IMR-90 (cell line): ENCODE results near the gene CPXM1. TPM values are rescaled to one million over a fixed set of nuclear protein-coding genes. Genes with fewer than 3 reads are reported as not detected.

Experiments used
- ATAC-seq: fragments of 200-7000 bp; cut with Tn5 transposase; 2 replicates; pipeline ENCODE4 v1.9.1; 2020; ENCODE audit warnings: low read depth, mild to moderate bottlenecking, moderate library complexity
- BruUV-seq: library from RNA; stranded (reverse); fragments of 400-500 nt; replicated peaks from 2 replicates; lab custom pipeline; 2021; lab: Mats Ljungman, UMichigan
- CTCF ChIA-PET: fragments of 300-600 bp; formaldehyde crosslinking; extraction: SDS; loops from one replicate; lab custom pipeline; 2021; ENCODE audit warnings: antibody characterized with exemption; lab: Yijun Ruan, JAX
- POLR2A ChIA-PET: fragments of 300-600 bp; sonication (Branson Sonifier 250); formaldehyde crosslinking; loops from one replicate; lab custom pipeline; 2022; ENCODE audit warnings: antibody characterized with exemption; ENCODE audit not compliant: unreplicated experiment; lab: Charles Lee
- DNase-seq: peaks from one replicate; pipeline ENCODE4 v3.0.0; 2013
- H2AFZ ChIP-seq: replicated peaks from 2 replicates; pipeline ENCODE3; 2013; ENCODE audit warnings: low read length, mild to moderate bottlenecking; ENCODE audit not compliant: poor library complexity
- H2AK5ac ChIP-seq: 2 replicates; pipeline ENCODE4 v1.6.1; 2013; ENCODE audit warnings: low read depth, low read length, inconsistent platforms
- H2AK9ac ChIP-seq: replicated peaks from 2 replicates; pipeline ENCODE3; 2013; ENCODE audit warnings: mild to moderate bottlenecking, low read depth, low read length, moderate library complexity; ENCODE audit not compliant: poor library complexity
- H2BK120ac ChIP-seq: 2 replicates; pipeline ENCODE4 v1.6.1; 2013; ENCODE audit warnings: low read depth, low read length, inconsistent platforms
- H2BK15ac ChIP-seq: 3 replicates; pipeline ENCODE4 v1.6.1; 2013; ENCODE audit warnings: low read depth, low read length, inconsistent platforms
- H2BK20ac ChIP-seq: 2 replicates; pipeline ENCODE4 v1.6.1; 2013; ENCODE audit warnings: low read depth, mild to moderate bottlenecking, inconsistent platforms, low read length, moderate library complexity
- H2BK5ac ChIP-seq: 2 replicates; pipeline ENCODE4 v1.6.1; 2013; ENCODE audit warnings: mild to moderate bottlenecking, low read depth, low read length, inconsistent platforms; ENCODE audit not compliant: poor library complexity, severe bottlenecking
- H3K14ac ChIP-seq: replicated peaks from 2 replicates; pipeline ENCODE4 v1.6.1; 2013; ENCODE audit warnings: low read depth, low read length, inconsistent platforms
- H3K18ac ChIP-seq: 2 replicates; pipeline ENCODE4 v1.6.1; 2013; ENCODE audit warnings: low read depth, low read length, control low read depth
- H3K23ac ChIP-seq: 2 replicates; pipeline ENCODE4 v1.6.1; 2013; ENCODE audit warnings: low read depth, low read length, inconsistent platforms
- H3K27ac ChIP-seq: 2 replicates; pipeline ENCODE4 v1.5.1; 2013; ENCODE audit warnings: mild to moderate bottlenecking, control low read depth, low read length; ENCODE audit not compliant: insufficient read depth
- H3K27me3 ChIP-seq: 2 replicates; pipeline ENCODE4 v1.6.1; 2013; ENCODE audit warnings: low read length; ENCODE audit not compliant: control insufficient read depth, insufficient read depth
- H3K36me3 ChIP-seq: 2 replicates; pipeline ENCODE4 v1.6.1; 2013; ENCODE audit warnings: low read length, mixed read lengths; ENCODE audit not compliant: control insufficient read depth, insufficient read depth
- H3K4ac ChIP-seq: 2 replicates; pipeline ENCODE4 v1.6.1; 2013; ENCODE audit warnings: low read depth, low read length, inconsistent platforms
- H3K4me1 ChIP-seq: 2 replicates; pipeline ENCODE4 v1.6.1; 2013; ENCODE audit warnings: low read length, mixed read lengths; ENCODE audit not compliant: control insufficient read depth, insufficient read depth
- H3K4me2 ChIP-seq: 2 replicates; pipeline ENCODE4 v1.6.1; 2013; ENCODE audit warnings: low read depth, mild to moderate bottlenecking, control low read depth, low read length, moderate library complexity
- H3K4me3 ChIP-seq: 2 replicates; pipeline ENCODE4 v1.5.1; 2013; ENCODE audit warnings: low read depth, mild to moderate bottlenecking, control low read depth, low read length, moderate library complexity; ENCODE audit not compliant: insufficient read depth
- H3K56ac ChIP-seq: 2 replicates; pipeline ENCODE4 v1.6.1; 2013; ENCODE audit warnings: low read length, inconsistent platforms; ENCODE audit not compliant: insufficient read depth; ENCODE audit errors: extremely low read depth
- H3K79me1 ChIP-seq, 2 experiments: 2 replicates each; pipeline ENCODE4 v1.6.1; 2013; ENCODE audit warnings: low read length in 2 of 2, inconsistent platforms in 1 of 2, low read depth in 1 of 2
- H3K9ac ChIP-seq: 2 replicates; pipeline ENCODE4 v1.6.1; 2013; ENCODE audit warnings: low read depth, low read length, control low read depth
- H3K9me1 ChIP-seq: 2 replicates; pipeline ENCODE4 v1.6.1; 2013; ENCODE audit warnings: low read length, inconsistent platforms; ENCODE audit not compliant: insufficient read depth
- H3K9me3 ChIP-seq: 2 replicates; pipeline ENCODE4 v1.6.1; 2013; ENCODE audit warnings: low read length; ENCODE audit not compliant: control insufficient read depth, insufficient read depth
- H4K20me1 ChIP-seq: 2 replicates; pipeline ENCODE4 v1.6.1; 2013; ENCODE audit warnings: low read length, inconsistent platforms; ENCODE audit not compliant: insufficient read depth
- H4K5ac ChIP-seq: 2 replicates; pipeline ENCODE4 v1.6.1; 2013; ENCODE audit warnings: mild to moderate bottlenecking, low read depth, low read length, control low read depth
- H4K8ac ChIP-seq, 2 experiments: 2 replicates each; pipeline ENCODE4 v1.6.1; 2013; ENCODE audit warnings: low read depth in 2 of 2, low read length in 2 of 2, control low read depth in 1 of 2, inconsistent platforms in 1 of 2
- H4K91ac ChIP-seq: 2 replicates; pipeline ENCODE4 v1.6.1; 2013; ENCODE audit warnings: low read depth, low read length, inconsistent platforms; ENCODE audit not compliant: insufficient read depth
- BHLHE40 ChIP-seq: fragments of 150-350 bp; IDR thresholded peaks from 2 replicates; pipeline ENCODE4 v1.6.1; 2016; ENCODE audit warnings: mild to moderate bottlenecking, low read depth, low read length
- CEBPB ChIP-seq: IDR thresholded peaks from 2 replicates; pipeline ENCODE4 v1.6.1; 2012; ENCODE audit warnings: low read depth, low read length, improper control_type of control experiment
- CHD1 ChIP-seq: IDR thresholded peaks from 2 replicates; pipeline ENCODE4 v1.6.1; 2012; ENCODE audit warnings: low read depth, low read length, improper control_type of control experiment
- FOS ChIP-seq: fragments of 150-350 bp; IDR thresholded peaks from 2 replicates; pipeline ENCODE4 v1.6.1; 2016; ENCODE audit warnings: low read depth, low read length
- MAFK ChIP-seq: IDR thresholded peaks from 2 replicates; pipeline ENCODE4 v1.6.1; 2012; ENCODE audit warnings: low read depth, low read length, improper control_type of control experiment
- MAZ ChIP-seq: IDR thresholded peaks from 2 replicates; pipeline ENCODE4 v1.6.1; 2012; ENCODE audit warnings: low read depth, mild to moderate bottlenecking, low read length, improper control_type of control experiment, moderate library complexity, borderline replicate concordance
- MXI1 ChIP-seq: IDR thresholded peaks from 2 replicates; pipeline ENCODE4 v1.6.1; 2012; ENCODE audit warnings: low read depth, mild to moderate bottlenecking, low read length, moderate library complexity, borderline replicate concordance
- NFE2L2 ChIP-seq: fragments of 150-350 bp; IDR thresholded peaks from 2 replicates; pipeline ENCODE4 v1.6.1; 2016; ENCODE audit warnings: low read depth, mild to moderate bottlenecking, low read length
- POLR2A ChIP-seq: IDR thresholded peaks from 2 replicates; pipeline ENCODE4 v1.6.1; 2012; ENCODE audit warnings: mild to moderate bottlenecking, low read depth, low read length
- RAD21 ChIP-seq: IDR thresholded peaks from 2 replicates; pipeline ENCODE4 v1.6.1; 2012; ENCODE audit warnings: low read length, improper control_type of control experiment
- RCOR1 ChIP-seq: IDR thresholded peaks from 2 replicates; pipeline ENCODE4 v1.6.1; 2012; ENCODE audit warnings: mild to moderate bottlenecking, low read length, improper control_type of control experiment; ENCODE audit not compliant: insufficient replicate concordance
- RFX5 ChIP-seq: IDR thresholded peaks from 2 replicates; pipeline ENCODE4 v1.8.0; 2012; ENCODE audit warnings: low read depth, mild to moderate bottlenecking, low read length, moderate library complexity
- SMC3 ChIP-seq: fragments of 150-350 bp; IDR thresholded peaks from 2 replicates; pipeline ENCODE4 v1.6.1; 2016; ENCODE audit warnings: low read depth, mild to moderate bottlenecking, antibody characterized with exemption, low read length, moderate library complexity
- WGBS, 2 experiments: methylation state at CpG; one replicate each; pipeline versions ENCODE4 v1.1.5 to v1.1.7; 2013; ENCODE audit warnings: missing lambda C conversion rate in 2 of 2; ENCODE audit not compliant: insufficient read length in 1 of 2; ENCODE audit errors: extremely low coverage in 2 of 2; 5-methylcytosine and 5-hydroxymethylcytosine counted together
- dilution Hi-C: fragments of 300-500 bp; cut with HindIII; formaldehyde crosslinking; loops from one replicate; pipeline ENCODE4 v1.14.3; 2018; ENCODE audit warnings: low sequenced_read_pairs; ENCODE audit not compliant: unreplicated experiment
- in situ Hi-C: fragments of 300-500 bp; cut with MboI; formaldehyde crosslinking; loops from 3 replicates; pipeline ENCODE4 v1.14.3; 2019; ENCODE audit warnings: low sequenced_read_pairs, inconsistent platforms, mixed read lengths
- intact Hi-C: fragments of 100-400 bp; cut with micrococcal nuclease; formaldehyde crosslinking; loops from 2 replicates; pipeline ENCODE4 v1.10.0; 2022
- polyA plus RNA-seq, 3 experiments: library from polyadenylated mRNA; depleted of rRNA; stranded (reverse); fragments of >200 nt; gene quantifications; 2 replicates each; pipeline ENCODE4 v1.2.3, GENCODE V29; 2012; ENCODE audit warnings: low replicate concordance in 1 of 3
- total RNA-seq: library from RNA; depleted of rRNA; stranded (reverse); fragments of >200 nt; gene quantifications from 2 replicates; pipeline ENCODE4 v1.2.3, GENCODE V29; 2012
- TF ChIP-seq, protein P1 (sequence below): fragments of 150-350 bp; IDR thresholded peaks from 2 replicates; pipeline ENCODE4 v1.6.1; 2017; ENCODE audit warnings: mild to moderate bottlenecking, antibody characterized with exemption, low read length, low read depth
- TF ChIP-seq, protein P2 (sequence below): fragments of 150-350 bp; IDR thresholded peaks from 2 replicates; pipeline ENCODE4 v1.6.1; 2016; ENCODE audit warnings: low read depth, mild to moderate bottlenecking, low read length, moderate library complexity, borderline replicate concordance
- TF ChIP-seq, protein P3 (sequence below): conservative IDR thresholded peaks from 2 replicates; pipeline ENCODE4 v1.5.1; 2012; ENCODE audit warnings: mild to moderate bottlenecking, low read depth, low read length, improper control_type of control experiment

Gene CPXM1
- total and polyA plus RNA-seq, 2 of the 4 experiments (the other 2 are of a cell fraction), result 1.1 to 4.6 TPM

DNA sequence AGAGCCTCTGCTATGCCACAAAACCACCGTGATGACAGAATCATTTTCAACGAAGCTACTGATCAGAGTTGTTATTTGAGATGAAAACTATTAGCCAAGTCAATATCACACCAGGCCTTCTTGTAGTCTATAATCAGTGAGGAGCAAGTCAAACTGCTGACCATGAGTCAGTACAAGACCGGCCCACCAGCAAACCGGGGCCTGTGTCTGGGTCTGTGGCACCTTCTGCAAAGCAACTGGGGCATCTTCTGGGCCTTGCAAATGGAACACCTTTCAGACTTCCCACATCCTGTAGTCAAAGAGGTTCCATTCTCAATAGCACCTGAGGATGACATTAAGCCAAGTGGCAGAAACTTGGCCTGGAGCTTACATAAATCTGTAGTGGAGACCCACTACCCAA is 38.5 kb downstream of the CPXM1 start:
- Histone ChIP-seq H3K23ac (no peak overlapping the region), H3K4ac (no peak overlapping the region), H3K9me1 (no peaks in the 10 kb centered on the region), H3K36me3 (no peaks in the 10 kb centered on the region), H4K20me1 (no peaks in the 10 kb centered on the region), H3K4me1 (no peaks in the 10 kb centered on the region), H3K27me3 (peaks cover 11% of the 10 kb centered on the region), H2BK15ac (no peak overlapping the region), H3K9me3 (no peaks in the 10 kb centered on the region), H3K4me2 (no peak overlapping the region), H3K14ac (no peak overlapping the region), H3K27ac (no peak overlapping the region), H4K91ac (no peak overlapping the region), H2BK20ac (no peak overlapping the region), H4K8ac (no peak overlapping the region), H3K79me1 (no peaks in the 10 kb centered on the region), H2AK9ac (no peak overlapping the region), H3K4me3 (no peak overlapping the region), H2BK5ac (no peak overlapping the region), H2AK5ac (no peak overlapping the region), H2BK120ac (no peak overlapping the region), H3K56ac (no peak overlapping the region), H4K5ac (no peak overlapping the region), H2AFZ (no peak overlapping the region), H3K18ac (no peak overlapping the region), H3K9ac (no peak overlapping the region)
- in situ Hi-C loops, result no loop called here
- intact Hi-C loops, result no loop called here
- ChIA-PET POLR2A (no interaction called here), CTCF (no interaction called here)
- no peak for ATAC-seq
- no peak for TF ChIP-seq MXI1
- no peak for TF ChIP-seq RFX5
- TF ChIP-seq, protein P1, sequence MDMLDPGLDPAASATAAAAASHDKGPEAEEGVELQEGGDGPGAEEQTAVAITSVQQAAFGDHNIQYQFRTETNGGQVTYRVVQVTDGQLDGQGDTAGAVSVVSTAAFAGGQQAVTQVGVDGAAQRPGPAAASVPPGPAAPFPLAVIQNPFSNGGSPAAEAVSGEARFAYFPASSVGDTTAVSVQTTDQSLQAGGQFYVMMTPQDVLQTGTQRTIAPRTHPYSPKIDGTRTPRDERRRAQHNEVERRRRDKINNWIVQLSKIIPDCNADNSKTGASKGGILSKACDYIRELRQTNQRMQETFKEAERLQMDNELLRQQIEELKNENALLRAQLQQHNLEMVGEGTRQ, result no peak
- TF ChIP-seq, protein P2, sequence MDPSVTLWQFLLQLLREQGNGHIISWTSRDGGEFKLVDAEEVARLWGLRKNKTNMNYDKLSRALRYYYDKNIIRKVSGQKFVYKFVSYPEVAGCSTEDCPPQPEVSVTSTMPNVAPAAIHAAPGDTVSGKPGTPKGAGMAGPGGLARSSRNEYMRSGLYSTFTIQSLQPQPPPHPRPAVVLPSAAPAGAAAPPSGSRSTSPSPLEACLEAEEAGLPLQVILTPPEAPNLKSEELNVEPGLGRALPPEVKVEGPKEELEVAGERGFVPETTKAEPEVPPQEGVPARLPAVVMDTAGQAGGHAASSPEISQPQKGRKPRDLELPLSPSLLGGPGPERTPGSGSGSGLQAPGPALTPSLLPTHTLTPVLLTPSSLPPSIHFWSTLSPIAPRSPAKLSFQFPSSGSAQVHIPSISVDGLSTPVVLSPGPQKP, result no peak
- no peak for TF ChIP-seq BHLHE40
- TF ChIP-seq NFE2L2, result no peak
- TF ChIP-seq RCOR1, result no peak
- TF ChIP-seq SMC3, result no peak
- no peak for TF ChIP-seq FOS
- no peak for TF ChIP-seq CEBPB
- TF ChIP-seq MAFK, result no peak
- TF ChIP-seq RAD21, result no peak
- no peak for TF ChIP-seq CHD1
- TF ChIP-seq MAZ, result no peak
- no peak for TF ChIP-seq POLR2A
- TF ChIP-seq, protein P3, sequence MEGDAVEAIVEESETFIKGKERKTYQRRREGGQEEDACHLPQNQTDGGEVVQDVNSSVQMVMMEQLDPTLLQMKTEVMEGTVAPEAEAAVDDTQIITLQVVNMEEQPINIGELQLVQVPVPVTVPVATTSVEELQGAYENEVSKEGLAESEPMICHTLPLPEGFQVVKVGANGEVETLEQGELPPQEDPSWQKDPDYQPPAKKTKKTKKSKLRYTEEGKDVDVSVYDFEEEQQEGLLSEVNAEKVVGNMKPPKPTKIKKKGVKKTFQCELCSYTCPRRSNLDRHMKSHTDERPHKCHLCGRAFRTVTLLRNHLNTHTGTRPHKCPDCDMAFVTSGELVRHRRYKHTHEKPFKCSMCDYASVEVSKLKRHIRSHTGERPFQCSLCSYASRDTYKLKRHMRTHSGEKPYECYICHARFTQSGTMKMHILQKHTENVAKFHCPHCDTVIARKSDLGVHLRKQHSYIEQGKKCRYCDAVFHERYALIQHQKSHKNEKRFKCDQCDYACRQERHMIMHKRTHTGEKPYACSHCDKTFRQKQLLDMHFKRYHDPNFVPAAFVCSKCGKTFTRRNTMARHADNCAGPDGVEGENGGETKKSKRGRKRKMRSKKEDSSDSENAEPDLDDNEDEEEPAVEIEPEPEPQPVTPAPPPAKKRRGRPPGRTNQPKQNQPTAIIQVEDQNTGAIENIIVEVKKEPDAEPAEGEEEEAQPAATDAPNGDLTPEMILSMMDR, result no peak
- no peak for DNase-seq
- WGBS, 2 experiments, result 90% methylated on average over 2 of the region's 4 CpGs; no CpG with 5 or more reads in 1 of the 2 experiments
- dilution Hi-C loops, result no loop called here
- BruUV-seq, result no TSS peak
